Right atrium auricular region (tissue), 2 donors: ENCODE results near the gene COL17A1. TPM values are rescaled to one million over a fixed set of nuclear protein-coding genes. Genes with fewer than 3 reads are reported as not detected.

Experiments used
- DNase-seq: peaks from one replicate; pipeline ENCODE4 v3.0.0-alpha.2; 2019; ENCODE audit warnings: low spot score
- H3K27ac ChIP-seq, 2 donors: fragments of 200-600 bp; sonication (generic); 1 replicate in 1 of 2; 2 replicates in 1 of 2; pipeline ENCODE4 v1.5.1; 2016 to 2019
- H3K27me3 ChIP-seq, 2 donors: fragments of 200-600 bp; sonication (generic); one replicate each; pipeline versions ENCODE4 v1.5.1 to v1.6.0; 2017 to 2019
- H3K36me3 ChIP-seq: fragments of 200-600 bp; sonication (generic); one replicate; pipeline ENCODE4 v1.5.1; 2016
- H3K4me1 ChIP-seq, 2 donors: fragments of 200-600 bp; sonication (generic); one replicate each; pipeline versions ENCODE4 v1.5.1 to v1.6.0; 2017 to 2019
- H3K4me3 ChIP-seq, 2 donors: fragments of 200-600 bp; sonication (generic); 1 replicate in 1 of 2; 2 replicates in 1 of 2; pipeline ENCODE4 v1.5.1; 2017 to 2019; ENCODE audit warnings: mild to moderate bottlenecking in 1 of 2, moderate library complexity in 1 of 2
- H3K9me3 ChIP-seq, 2 donors: fragments of 200-600 bp; sonication (generic); one replicate each; pipeline ENCODE4 v1.5.1; 2019
- total RNA-seq, 2 donors: library from RNA; depleted of rRNA; stranded (reverse); fragments of >200 nt; gene quantifications; one replicate each; pipeline ENCODE4 v1.1.0, GENCODE V29; 2016
- TF ChIP-seq, protein P1 (sequence below), 2 donors: fragments of 200-600 bp; sonication (generic); IDR thresholded peaks; one replicate each; pipeline ENCODE4 v1.5.1; 2019; ENCODE audit warnings: antibody characterized with exemption in 2 of 2

Gene COL17A1
- total RNA-seq, 2 donors from 2014 or later = 0.26 to 6.2 TPM

GRCh38 chr10:104037261-104037951, 48.3 kb downstream of the COL17A1 start:
- peak; percentile 55 for DNase-seq

DNA sequence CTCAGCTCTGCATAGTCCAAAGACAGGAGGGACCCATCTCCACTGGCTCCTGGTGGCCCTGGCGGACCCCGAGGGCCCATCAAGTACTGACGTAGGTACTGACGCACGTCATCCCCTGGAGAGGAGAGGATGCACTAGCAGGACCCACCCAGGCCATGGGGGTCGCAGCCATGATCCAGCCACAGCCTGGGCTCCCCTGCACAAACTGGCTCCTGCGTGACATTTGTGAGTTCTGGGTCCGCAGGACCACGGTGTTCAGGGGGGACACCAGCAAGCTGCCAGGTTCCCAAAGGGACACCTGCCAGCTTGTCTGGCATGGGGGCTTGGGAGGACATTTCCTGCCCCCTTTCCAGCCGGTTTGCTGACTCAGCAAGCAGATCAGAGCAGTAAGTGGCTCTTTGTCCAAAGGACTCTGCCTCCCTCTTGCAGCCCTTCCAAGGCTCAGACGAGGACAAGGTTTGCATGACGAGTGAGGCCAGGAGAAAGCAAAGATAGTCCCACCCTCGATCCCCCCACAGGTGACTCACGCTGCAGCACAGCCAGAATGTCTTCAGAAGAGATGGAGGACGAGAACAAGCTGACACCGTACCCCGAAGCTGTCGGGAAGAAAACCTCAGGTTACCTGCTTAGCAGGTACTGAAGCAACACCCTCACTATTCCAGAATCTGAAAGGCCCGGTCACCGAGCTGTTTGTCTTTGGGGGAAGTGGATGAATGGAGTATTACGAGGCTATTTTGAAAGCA, 49.0 kb downstream of the COL17A1 start:
- DNase-seq = peak; percentile 55
- H3K27me3 ChIP-seq = no peaks in the 10 kb centered on the region
- TF ChIP-seq, protein P1, sequence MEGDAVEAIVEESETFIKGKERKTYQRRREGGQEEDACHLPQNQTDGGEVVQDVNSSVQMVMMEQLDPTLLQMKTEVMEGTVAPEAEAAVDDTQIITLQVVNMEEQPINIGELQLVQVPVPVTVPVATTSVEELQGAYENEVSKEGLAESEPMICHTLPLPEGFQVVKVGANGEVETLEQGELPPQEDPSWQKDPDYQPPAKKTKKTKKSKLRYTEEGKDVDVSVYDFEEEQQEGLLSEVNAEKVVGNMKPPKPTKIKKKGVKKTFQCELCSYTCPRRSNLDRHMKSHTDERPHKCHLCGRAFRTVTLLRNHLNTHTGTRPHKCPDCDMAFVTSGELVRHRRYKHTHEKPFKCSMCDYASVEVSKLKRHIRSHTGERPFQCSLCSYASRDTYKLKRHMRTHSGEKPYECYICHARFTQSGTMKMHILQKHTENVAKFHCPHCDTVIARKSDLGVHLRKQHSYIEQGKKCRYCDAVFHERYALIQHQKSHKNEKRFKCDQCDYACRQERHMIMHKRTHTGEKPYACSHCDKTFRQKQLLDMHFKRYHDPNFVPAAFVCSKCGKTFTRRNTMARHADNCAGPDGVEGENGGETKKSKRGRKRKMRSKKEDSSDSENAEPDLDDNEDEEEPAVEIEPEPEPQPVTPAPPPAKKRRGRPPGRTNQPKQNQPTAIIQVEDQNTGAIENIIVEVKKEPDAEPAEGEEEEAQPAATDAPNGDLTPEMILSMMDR (IDR thresholded peaks at IDR 0.05) = no peak
- H3K4me3 ChIP-seq = no peak overlapping the region
- H3K4me1 ChIP-seq = no peaks in the 10 kb centered on the region
- peaks cover 6% of the 10 kb centered on the region for H3K36me3 ChIP-seq
- H3K27ac ChIP-seq = no peak overlapping the region
- H3K9me3 ChIP-seq = no peaks in the 10 kb centered on the region

More at GRCh38 chr10:104037261-104037951, 48.3 kb downstream of the COL17A1 start:
- Histone ChIP-seq H3K36me3 (peaks cover 6% of the 10 kb centered on the region), H3K4me3 (no peak overlapping the region), H3K27me3 (no peaks in the 10 kb centered on the region), H3K9me3 (no peaks in the 10 kb centered on the region), H3K27ac (no peak overlapping the region), H3K4me1 (no peaks in the 10 kb centered on the region)
- TF ChIP-seq, protein P1 (IDR thresholded peaks at IDR 0.05) = no peak

- Histone ChIP-seq H3K4me1 (no peaks in the 10 kb centered on the region), H3K27ac (no peak overlapping the region), H3K36me3 (peaks cover 9% of the 10 kb centered on the region), H3K27me3 (no peaks in the 10 kb centered on the region), H3K9me3 (no peaks in the 10 kb centered on the region), H3K4me3 (no peak overlapping the region)
- DNase-seq = no peak
- TF ChIP-seq, protein P1 (IDR thresholded peaks at IDR 0.05) = no peak
Observed at GRCh38 chr10:104036069-104036384, 49.7 kb downstream of the COL17A1 start.

GRCh38 chr10:104035194-104036068, 50.2 kb downstream of the COL17A1 start:
- no peak overlapping the region for H3K4me3 ChIP-seq
- H3K27me3 ChIP-seq = no peaks in the 10 kb centered on the region
- no peaks in the 10 kb centered on the region for H3K9me3 ChIP-seq
- peaks cover 15% of the 10 kb centered on the region for H3K36me3 ChIP-seq
- no peaks in the 10 kb centered on the region for H3K4me1 ChIP-seq
- DNase-seq = no peak
- no peak overlapping the region for H3K27ac ChIP-seq
- TF ChIP-seq, protein P1 (IDR thresholded peaks at IDR 0.05) = no peak

DNA sequence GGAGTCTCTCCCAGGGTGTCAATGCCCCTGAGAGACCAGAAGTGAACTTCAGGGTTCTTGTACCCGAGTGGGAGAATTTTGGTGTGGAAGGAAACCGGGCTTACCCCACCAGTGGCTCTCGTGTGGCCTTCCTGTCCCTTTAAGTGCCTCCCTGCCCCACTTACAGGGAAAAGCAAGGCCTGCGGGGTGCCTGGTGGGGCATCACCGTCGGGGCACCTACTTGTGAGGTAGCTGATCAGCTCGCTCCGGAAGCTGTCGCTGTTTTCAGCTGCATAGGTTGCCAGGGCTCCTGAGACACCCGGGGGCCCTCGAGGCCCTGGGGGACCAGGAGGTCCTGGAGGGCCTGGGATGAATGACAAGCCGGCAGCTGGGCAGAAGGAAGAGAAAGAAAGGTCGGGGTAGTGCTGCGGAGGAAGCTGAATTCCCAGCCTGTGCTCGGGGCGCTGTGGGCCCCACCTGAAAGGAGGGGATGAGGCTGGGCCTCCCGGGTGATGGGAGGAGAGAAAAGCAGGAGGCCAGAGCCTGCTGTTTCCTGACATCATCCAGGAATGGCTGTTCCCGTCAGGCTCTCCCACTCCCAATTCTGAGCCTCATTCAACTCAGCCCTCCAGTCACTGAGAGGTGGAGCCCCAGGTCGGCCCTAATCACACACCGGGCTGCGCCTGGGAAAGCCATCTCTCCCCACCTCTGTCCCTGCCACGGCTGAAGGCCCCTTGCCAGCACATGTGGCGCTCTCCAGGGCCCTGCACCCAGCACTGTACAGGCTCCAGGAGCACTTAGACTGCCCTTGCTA, 51.1 kb downstream of the COL17A1 start:
- no peak overlapping the region for H3K4me3 ChIP-seq
- no peaks in the 10 kb centered on the region for H3K27me3 ChIP-seq
- peaks cover 17% of the 10 kb centered on the region for H3K36me3 ChIP-seq
- peak; percentile 40 for DNase-seq
- H3K4me1 ChIP-seq = no peaks in the 10 kb centered on the region
- TF ChIP-seq, protein P1 (IDR thresholded peaks at IDR 0.05) = no peak
- H3K9me3 ChIP-seq = no peaks in the 10 kb centered on the region
- H3K27ac ChIP-seq = no peak overlapping the region
